ENCODE results near the gene MRTFB.

DNA sequence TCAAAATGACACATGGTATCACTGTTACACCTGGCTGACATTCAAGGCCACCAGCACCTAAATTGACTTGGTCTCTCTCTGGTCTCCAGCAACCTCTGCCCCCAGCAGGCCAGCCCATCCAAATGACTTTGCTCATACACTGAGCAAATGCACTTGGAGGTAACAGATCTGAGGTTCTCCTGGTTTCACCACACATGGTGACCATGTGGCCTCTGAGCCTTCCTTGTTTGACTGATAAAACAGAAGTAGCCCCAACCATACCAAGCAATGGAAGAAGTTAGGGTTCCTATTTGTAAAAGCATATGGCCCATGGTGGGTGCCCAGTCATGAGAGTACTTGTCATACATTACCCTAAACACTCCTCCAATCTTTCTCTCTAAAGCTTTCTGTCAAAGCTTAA is 181.7 kb downstream of the MRTFB start:
- TF ChIP-seq, protein P1, sequence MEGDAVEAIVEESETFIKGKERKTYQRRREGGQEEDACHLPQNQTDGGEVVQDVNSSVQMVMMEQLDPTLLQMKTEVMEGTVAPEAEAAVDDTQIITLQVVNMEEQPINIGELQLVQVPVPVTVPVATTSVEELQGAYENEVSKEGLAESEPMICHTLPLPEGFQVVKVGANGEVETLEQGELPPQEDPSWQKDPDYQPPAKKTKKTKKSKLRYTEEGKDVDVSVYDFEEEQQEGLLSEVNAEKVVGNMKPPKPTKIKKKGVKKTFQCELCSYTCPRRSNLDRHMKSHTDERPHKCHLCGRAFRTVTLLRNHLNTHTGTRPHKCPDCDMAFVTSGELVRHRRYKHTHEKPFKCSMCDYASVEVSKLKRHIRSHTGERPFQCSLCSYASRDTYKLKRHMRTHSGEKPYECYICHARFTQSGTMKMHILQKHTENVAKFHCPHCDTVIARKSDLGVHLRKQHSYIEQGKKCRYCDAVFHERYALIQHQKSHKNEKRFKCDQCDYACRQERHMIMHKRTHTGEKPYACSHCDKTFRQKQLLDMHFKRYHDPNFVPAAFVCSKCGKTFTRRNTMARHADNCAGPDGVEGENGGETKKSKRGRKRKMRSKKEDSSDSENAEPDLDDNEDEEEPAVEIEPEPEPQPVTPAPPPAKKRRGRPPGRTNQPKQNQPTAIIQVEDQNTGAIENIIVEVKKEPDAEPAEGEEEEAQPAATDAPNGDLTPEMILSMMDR (conservative IDR thresholded peaks at IDR 0.05; ENCODE audit: low read depth, low read length): no peak
- TF ChIP-seq EZH2 (IDR thresholded peaks at IDR 0.05; ENCODE audit: borderline replicate concordance, low read depth, low read length, poor library complexity, severe bottlenecking): no peak
